HL-60 (cell line): ENCODE measurements around the gene XPOT.

Source experiments
- DNase-seq, 2 experiments: peaks; one replicate each; pipeline ENCODE4 v3.0.0-alpha.2; 2010 to 2020; ENCODE audit warnings: low read depth in 1 of 2, low spot score in 1 of 2
- H3K27ac ChIP-seq: fragments of 250-450 bp; sonication (Bioruptor Pico); replicated peaks from 2 replicates; pipeline ENCODE4 v1.5.1; 2020; ENCODE audit warnings: mild to moderate bottlenecking, moderate library complexity
- H3K27me3 ChIP-seq: fragments of 250-450 bp; sonication (Bioruptor Pico); 2 replicates; pipeline ENCODE4 v1.5.1; 2021; ENCODE audit warnings: mild to moderate bottlenecking, moderate library complexity; ENCODE audit not compliant: insufficient read depth, poor library complexity, severe bottlenecking
- H3K4me3 ChIP-seq: replicated peaks from 2 replicates; pipeline ENCODE4 v1.5.1; 2011; ENCODE audit warnings: mild to moderate bottlenecking, control low read depth, low read length; ENCODE audit not compliant: insufficient read depth
- GABPA ChIP-seq: IDR thresholded peaks from 2 replicates; pipeline ENCODE4 v1.6.1; 2012; ENCODE audit warnings: low read depth
- POLR2AphosphoS5 ChIP-seq: IDR thresholded peaks from 2 replicates; pipeline ENCODE4 v1.6.1; 2012; ENCODE audit warnings: low read depth
- SPI1 ChIP-seq: IDR thresholded peaks from 2 replicates; pipeline ENCODE4 v1.6.1; 2012; ENCODE audit warnings: low read depth, mild to moderate bottlenecking, borderline replicate concordance
- TF ChIP-seq, protein P1 (sequence below): IDR thresholded peaks from one replicate; pipeline ENCODE4 v1.5.1; 2011; ENCODE audit warnings: low read length, control low read depth, inconsistent platforms; ENCODE audit not compliant: insufficient read depth
- TF ChIP-seq, protein P2 (sequence below): IDR thresholded peaks from 2 replicates; pipeline ENCODE4 v1.6.1; 2012; ENCODE audit warnings: low read depth; ENCODE audit not compliant: insufficient replicate concordance

XPOT gene

GRCh38 chr12:64412459-64412858, 8.3 kb downstream of the XPOT start:
- TF ChIP-seq POLR2AphosphoS5: no peak
- TF ChIP-seq, protein P1, sequence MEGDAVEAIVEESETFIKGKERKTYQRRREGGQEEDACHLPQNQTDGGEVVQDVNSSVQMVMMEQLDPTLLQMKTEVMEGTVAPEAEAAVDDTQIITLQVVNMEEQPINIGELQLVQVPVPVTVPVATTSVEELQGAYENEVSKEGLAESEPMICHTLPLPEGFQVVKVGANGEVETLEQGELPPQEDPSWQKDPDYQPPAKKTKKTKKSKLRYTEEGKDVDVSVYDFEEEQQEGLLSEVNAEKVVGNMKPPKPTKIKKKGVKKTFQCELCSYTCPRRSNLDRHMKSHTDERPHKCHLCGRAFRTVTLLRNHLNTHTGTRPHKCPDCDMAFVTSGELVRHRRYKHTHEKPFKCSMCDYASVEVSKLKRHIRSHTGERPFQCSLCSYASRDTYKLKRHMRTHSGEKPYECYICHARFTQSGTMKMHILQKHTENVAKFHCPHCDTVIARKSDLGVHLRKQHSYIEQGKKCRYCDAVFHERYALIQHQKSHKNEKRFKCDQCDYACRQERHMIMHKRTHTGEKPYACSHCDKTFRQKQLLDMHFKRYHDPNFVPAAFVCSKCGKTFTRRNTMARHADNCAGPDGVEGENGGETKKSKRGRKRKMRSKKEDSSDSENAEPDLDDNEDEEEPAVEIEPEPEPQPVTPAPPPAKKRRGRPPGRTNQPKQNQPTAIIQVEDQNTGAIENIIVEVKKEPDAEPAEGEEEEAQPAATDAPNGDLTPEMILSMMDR: no peak
- no peak for TF ChIP-seq SPI1
- TF ChIP-seq GABPA: no peak
- TF ChIP-seq, protein P2, sequence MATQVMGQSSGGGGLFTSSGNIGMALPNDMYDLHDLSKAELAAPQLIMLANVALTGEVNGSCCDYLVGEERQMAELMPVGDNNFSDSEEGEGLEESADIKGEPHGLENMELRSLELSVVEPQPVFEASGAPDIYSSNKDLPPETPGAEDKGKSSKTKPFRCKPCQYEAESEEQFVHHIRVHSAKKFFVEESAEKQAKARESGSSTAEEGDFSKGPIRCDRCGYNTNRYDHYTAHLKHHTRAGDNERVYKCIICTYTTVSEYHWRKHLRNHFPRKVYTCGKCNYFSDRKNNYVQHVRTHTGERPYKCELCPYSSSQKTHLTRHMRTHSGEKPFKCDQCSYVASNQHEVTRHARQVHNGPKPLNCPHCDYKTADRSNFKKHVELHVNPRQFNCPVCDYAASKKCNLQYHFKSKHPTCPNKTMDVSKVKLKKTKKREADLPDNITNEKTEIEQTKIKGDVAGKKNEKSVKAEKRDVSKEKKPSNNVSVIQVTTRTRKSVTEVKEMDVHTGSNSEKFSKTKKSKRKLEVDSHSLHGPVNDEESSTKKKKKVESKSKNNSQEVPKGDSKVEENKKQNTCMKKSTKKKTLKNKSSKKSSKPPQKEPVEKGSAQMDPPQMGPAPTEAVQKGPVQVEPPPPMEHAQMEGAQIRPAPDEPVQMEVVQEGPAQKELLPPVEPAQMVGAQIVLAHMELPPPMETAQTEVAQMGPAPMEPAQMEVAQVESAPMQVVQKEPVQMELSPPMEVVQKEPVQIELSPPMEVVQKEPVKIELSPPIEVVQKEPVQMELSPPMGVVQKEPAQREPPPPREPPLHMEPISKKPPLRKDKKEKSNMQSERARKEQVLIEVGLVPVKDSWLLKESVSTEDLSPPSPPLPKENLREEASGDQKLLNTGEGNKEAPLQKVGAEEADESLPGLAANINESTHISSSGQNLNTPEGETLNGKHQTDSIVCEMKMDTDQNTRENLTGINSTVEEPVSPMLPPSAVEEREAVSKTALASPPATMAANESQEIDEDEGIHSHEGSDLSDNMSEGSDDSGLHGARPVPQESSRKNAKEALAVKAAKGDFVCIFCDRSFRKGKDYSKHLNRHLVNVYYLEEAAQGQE: no peak
- H3K27ac ChIP-seq: no peak overlapping the region
- DNase-seq: no peak
- no peak overlapping the region for H3K4me3 ChIP-seq
- H3K27me3 ChIP-seq: no peaks in the 10 kb centered on the region

DNA sequence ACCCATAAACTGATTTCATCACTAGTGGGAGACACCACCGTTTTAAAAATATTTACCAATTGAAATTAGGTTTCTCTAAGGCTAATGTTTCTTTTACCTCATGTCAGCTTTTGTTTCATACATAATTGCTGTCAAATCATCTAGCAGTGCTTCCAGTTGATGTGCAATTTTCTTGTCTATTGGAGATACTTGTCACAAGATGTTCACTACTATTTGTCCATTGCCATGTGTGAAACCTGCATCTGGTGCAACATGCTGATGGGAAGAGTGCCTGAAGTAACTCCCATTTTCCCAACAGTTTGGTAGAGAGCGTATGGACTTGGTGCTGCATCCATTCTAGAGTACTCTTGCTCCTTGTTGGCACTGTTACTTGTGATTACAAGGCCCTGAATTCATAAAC, 9.7 kb downstream of the XPOT start:
- no peak for DNase-seq

DNA sequence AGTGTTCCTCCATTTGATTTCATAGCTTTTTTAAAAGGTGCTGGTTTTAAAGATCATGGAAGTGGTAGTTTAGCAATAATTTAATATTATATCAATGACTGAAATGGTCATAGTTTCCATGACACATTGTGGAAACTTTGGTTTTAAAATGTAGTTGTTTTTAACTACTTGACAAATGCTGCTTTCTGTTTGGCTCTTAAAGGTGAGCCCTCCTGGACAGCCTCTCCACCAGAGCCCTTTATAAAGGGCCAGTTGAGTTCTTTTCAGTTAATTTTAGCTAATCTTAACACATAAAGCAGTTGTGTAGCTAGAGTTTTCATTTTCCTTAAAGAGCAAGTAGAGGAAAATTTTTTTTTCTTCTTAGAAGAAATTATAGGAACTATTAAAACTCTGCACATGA, 14.0 kb downstream of the XPOT start:
- no peak for DNase-seq
- TF ChIP-seq, protein P1: no peak
- TF ChIP-seq POLR2AphosphoS5: no peak
- no peak for TF ChIP-seq GABPA
- no peak for TF ChIP-seq SPI1
- TF ChIP-seq, protein P2: no peak
- Histone ChIP-seq H3K27me3 (no peaks in the 10 kb centered on the region), H3K27ac (no peak overlapping the region), H3K4me3 (no peak overlapping the region)

More for the DNA sequence above, 9.7 kb downstream of the XPOT start:
- no peaks in the 10 kb centered on the region for H3K27me3 ChIP-seq
- no peak overlapping the region for H3K27ac ChIP-seq
- TF ChIP-seq, protein P1: no peak
- TF ChIP-seq GABPA: no peak
- no peak for TF ChIP-seq POLR2AphosphoS5
- no peak for TF ChIP-seq SPI1
- TF ChIP-seq, protein P2: no peak
- no peak overlapping the region for H3K4me3 ChIP-seq
